HPDE6-E6E7 (cell line): ENCODE results near the gene TOMM7.
A peak's percentile ranks its signal among the peaks of the same experiment; 100 is the strongest.

Experiments used
- DNase-seq: peaks from one replicate; pipeline ENCODE4 v3.0.0; 2011; ENCODE audit warnings: missing footprints; ENCODE audit errors: extremely low spot score

TOMM7 gene

DNA sequence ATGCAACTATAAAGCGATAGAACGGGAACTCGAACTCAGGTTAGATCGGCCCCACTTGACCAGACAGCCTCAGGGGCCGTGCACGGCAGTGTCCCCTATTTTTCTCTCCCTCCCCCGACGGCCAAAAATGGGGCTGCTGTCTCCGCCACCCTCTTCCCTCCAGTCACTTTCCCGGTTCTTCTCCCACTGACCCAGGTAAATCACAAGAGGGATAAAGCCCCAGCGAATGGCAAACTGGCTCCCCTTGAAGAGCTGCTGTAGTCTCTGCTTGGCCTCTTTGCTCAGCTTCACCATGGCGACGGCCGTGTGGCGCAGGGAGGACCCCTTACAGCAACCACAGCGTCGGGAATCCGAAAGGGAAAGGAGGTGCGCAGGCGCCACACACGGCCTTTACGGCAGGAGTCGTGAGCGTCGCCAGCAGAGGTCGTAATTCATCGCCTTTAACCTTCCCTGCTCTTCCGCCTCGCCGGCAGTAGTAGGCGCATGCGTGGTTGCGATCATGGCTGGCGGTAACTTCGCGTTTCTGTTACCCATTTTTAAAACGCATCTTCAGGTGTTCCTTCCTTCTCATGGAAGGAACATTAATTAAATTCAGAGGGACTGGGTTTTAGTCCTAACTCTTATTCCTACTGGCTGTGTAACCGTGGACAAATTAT lies at the start of gene TOMM7:
Gene TOMM7 (minus strand): TSS at position 364 of the 656 bp plus-strand sequence. CDS start 70 bp downstream, at position 294.
- peak; percentile 92 for DNase-seq

DNA sequence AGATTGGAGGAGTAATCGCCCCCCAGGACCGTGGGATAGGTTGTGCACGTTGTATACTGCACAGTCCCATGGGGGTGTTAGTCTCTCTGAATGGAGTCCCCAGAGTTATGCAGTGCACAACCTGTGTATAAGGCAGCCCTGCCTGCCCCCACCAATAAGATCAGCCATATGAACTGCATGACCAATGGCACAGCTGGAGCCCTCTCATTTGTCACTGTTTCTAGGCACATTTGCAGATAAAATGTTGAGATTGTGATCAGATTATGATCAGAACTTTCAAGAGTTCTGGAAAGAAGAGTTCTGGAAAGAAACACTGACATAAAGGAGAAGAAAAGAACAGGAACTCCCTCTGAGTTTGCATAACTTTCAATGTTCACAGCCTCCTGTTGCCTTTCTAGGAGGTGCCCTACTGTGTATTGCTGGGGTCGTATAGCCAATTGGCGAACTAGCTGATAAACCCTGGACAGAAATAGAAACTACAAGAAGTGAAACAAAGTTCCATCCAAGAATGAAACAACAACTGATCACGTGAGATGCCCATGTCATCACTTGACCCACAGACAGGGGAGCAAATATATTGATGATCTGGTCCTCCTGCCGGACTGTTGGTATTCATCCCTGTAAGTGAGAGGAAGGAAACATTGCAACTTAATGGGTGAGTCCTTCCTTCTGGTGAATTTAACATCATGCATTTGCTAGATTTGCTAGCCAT lies 49.6 kb upstream of the TOMM7 start:
- no peak for DNase-seq

- DNase-seq: no peak
Observed at GRCh38 chr7:22871661-22872060, 49.0 kb upstream of the TOMM7 start.

DNA sequence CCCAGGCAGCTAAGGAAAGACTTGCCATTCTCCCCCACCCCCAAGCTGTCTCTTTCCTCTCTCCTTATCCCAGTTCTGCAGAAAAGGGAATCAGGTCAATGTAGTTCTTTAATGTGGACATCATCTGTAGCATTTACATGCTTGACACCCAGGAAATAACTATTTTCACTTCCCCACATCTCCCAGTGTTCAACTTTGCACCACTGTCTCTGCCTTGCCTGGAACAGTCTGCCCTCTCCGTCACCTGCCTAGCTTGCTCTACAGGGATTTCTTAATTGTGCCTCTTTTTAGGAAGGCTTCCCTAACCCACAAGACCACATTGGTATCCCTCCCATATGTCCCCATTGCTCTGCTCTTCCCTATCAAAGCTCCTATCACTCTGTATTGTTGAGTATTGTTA lies 45.9 kb upstream of the TOMM7 start:
- no peak for DNase-seq

DNA sequence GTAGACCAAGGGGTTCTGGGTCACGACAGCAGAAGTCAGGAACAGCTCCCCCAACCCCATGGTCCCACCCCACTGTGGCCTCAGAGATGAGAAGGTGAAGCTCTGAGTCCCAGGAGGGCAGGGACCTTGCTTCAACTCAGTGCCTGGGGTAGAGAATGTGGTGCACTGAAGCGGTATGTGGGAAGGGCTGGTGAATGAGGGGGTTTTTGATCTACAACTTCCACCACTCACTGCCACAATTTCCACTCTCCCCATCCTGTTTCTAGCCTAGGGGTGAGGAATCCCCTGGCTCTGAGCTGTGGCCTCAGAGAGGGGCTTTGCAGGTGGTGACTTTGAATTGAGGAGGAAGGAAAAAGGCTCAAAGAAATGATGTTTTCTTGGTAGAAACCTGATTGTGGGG lies 44.9 kb upstream of the TOMM7 start:
- no peak for DNase-seq

- DNase-seq: no peak
Observed at GRCh38 chr7:22867003-22867402, 44.4 kb upstream of the TOMM7 start.

- no peak for DNase-seq
Observed at GRCh38 chr7:22865602-22865960, 42.9 kb upstream of the TOMM7 start.

GRCh38 chr7:22864855-22865601 lies 42.4 kb upstream of the TOMM7 start:
- DNase-seq: no peak

GRCh38 chr7:22864301-22864700 lies 41.7 kb upstream of the TOMM7 start:
- no peak for DNase-seq

- no peak for DNase-seq
Observed at GRCh38 chr7:22863156-22863899, 40.7 kb upstream of the TOMM7 start.

DNA sequence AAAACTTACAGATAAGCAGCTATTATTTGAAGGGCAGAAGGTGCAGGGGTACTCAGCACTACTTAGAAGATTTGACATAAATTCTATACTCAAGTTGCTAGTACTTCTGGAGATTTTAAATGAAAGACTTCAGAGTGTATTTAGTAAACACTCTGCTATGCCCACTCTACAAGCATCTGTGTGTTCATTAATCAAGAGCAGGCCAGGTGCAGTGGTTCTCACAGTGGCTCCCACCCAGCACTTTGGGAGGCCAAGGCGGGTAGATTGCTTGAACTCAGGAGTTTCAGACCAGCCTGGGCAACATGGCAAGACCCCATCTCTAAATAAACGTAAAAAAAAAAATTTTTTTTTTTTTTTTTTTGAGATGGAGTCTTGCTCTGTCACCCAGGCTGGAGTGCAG lies 38.9 kb upstream of the TOMM7 start:
- no peak for DNase-seq

DNA sequence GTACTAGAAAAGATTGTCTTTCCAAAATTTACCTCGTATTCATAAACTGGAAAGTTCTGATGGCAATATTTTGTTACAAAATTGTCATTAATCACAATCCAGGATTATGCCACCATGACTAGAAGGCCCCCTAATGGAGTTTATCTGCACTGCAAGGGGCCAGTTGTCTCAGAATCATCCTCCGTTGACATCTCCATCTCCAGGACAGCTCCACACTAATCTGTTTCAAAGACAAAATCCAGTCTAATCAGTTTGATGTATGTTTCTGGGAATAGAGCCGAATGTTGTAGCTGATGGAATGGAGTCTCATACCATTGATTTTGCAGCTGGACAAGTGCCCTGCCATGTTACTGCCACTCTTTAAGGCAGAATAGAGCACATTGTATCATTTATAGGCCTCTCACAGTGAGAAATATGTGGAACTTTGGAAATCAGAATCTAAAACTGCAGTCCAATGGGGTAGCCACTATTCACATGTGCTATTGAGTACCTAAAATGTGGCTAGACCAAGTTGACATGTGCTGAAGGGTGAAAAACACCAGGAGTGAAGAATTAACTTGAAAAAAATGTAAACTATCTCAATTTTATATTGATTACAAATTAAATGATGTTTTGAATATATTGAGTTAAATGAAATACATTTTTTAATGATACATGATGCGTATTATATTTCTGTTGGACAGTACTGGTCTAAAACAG lies 38.3 kb upstream of the TOMM7 start:
- DNase-seq: no peak

DNA sequence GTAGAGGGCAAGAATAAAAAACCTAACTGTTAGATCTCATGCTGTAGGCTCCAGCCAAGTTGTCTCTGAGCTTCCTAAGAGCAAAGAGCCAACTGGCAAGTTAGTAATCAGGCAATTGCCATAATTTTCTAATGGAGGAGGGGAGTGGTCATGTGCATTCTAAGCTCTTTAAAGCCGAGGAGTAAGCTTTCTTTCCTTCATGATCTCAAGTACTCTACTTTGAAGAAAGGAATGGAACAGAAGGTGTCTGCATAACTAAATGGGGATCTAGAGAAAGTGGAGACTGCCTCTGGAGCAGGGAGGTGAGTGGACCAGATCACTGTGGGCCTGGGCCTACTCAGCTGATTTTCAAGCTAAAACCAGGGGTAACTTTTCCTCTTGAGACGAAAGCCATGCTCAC lies 37.7 kb upstream of the TOMM7 start:
- DNase-seq: no peak

DNA sequence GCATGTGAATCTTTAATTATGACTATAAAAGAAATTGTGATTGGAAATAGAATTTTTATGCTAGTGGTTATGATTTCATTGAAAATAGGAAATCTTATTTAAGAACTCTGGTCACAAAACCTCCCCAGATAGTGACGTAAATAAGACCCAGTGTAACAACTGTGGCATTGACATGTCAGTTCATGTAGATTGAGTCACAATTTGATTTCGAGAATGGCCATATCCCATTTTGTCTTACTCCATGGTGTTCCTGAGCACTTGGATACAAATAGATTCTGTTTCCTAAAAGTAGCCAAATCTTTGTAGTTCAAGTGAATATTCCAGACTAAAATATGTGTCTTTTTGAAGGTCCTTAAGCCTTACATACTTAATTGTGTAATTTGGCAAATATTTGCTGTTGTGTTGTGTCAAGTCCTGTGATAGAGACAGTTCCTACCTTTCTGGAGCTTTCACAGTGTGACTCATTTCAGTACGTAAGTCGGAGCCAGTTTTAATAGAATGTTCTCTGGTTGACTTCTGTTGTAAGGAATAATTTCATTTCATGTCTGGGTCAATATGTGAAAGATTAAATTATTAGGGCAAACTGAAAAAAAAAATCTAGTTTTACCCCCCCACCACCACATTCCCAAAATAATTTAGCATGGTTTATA lies 37.1 kb upstream of the TOMM7 start:
- DNase-seq: peak; percentile 50

GRCh38 chr7:22858640-22859561 lies 36.3 kb upstream of the TOMM7 start:
- peak; percentile 85 for DNase-seq

DNA sequence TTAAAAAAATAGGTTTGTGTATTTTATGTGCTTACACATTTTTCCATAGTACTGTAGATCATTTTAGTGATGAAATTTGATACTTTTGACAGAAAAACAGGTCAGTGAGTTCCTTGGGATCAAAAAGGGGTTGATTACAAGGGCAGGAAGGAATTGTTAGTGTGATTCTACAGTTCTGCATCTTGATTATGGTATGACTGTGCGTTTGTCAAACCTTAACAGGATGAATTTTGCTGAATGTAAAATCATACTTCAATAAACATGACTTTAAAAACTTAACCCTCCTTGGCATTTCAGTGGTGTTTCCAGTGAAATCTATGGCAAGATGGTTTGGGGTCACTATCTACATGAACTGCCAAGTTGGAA lies 35.6 kb upstream of the TOMM7 start:
- no peak for DNase-seq

DNA sequence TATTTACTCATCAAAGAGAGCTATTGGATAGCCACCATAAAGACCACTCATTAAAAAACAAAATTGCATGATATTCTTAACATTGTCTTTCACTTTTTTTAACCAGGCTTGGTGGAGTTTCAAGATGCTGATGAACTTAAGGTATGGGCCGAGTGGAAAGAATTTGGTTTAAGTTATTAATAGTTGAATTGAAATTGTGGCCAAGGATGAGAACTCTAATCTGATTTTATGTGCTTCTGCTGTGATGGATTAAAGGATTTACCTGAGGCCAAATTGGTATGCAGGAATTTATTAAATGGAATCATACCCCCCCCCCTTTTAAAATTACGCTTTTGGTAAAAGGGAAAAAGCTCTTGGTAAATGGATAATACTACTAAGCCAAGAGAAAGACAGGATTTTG lies 33.8 kb upstream of the TOMM7 start:
- DNase-seq: no peak

DNA sequence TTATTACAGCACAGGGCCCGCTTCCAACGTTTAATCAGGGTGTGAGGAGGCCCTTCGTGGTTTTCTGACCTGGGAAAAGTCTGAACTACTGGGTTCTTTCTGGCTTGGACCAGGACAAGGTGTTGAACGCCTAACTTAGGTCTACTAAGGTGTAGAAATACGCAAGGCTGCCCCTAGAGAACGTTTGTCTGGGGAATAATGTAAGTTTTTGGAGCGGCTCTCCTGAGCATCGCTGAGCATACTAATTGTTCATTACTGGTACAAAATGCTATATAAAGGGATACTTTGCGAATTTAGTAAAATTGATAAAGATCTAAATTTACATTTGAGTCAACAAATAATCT lies 32.4 kb upstream of the TOMM7 start:
- DNase-seq: no peak

GRCh38 chr7:22854158-22855048 lies 31.8 kb upstream of the TOMM7 start:
- peak; percentile 68 for DNase-seq
